Neural cell (in vitro differentiated cells): ENCODE results near the gene SLC37A1. TPM values are rescaled to one million over a fixed set of nuclear protein-coding genes. Genes with fewer than 3 reads are reported as not detected.

ENCODE experiments used
- H2AFZ ChIP-seq: fragments of 200-600, 300-800 bp; sonication (generic), shearing (Covaris generic); 2 replicates; pipeline ENCODE4 v1.6.0; 2014; ENCODE audit warnings: low read depth, mild to moderate bottlenecking, antibody characterized with exemption, low read length, moderate library complexity
- H3F3A ChIP-seq: fragments of 200-600 bp; shearing (Covaris generic); 2 replicates; pipeline ENCODE4 v1.6.1; 2016; ENCODE audit warnings: mild to moderate bottlenecking, moderate library complexity, mixed read lengths, antibody characterized with exemption, low read length; ENCODE audit not compliant: insufficient read depth, poor library complexity, severe bottlenecking
- H3K27ac ChIP-seq: fragments of 200-600, 300-800 bp; sonication (generic), shearing (Covaris generic); 2 replicates; pipeline ENCODE4 v1.5.1; 2014; ENCODE audit warnings: mild to moderate bottlenecking, low read length, moderate library complexity
- H3K27me3 ChIP-seq: fragments of 300-800, 200-600 bp; sonication (generic), shearing (Covaris generic); 2 replicates; pipeline ENCODE4 v1.6.0; 2014; ENCODE audit warnings: mild to moderate bottlenecking, low read depth, low read length, moderate library complexity; ENCODE audit not compliant: insufficient read depth
- H3K36me3 ChIP-seq: fragments of 300-800, 200-600 bp; sonication (generic), shearing (Covaris generic); 2 replicates; pipeline ENCODE4 v1.5.1; 2014; ENCODE audit warnings: mild to moderate bottlenecking, antibody characterized with exemption, low read length, moderate library complexity; ENCODE audit not compliant: insufficient read depth
- H3K4me2 ChIP-seq: fragments of 300-800, 200-600 bp; sonication (generic), shearing (Covaris generic); 2 replicates; pipeline ENCODE4 v1.6.0; 2014; ENCODE audit warnings: mild to moderate bottlenecking, low read length
- H3K4me3 ChIP-seq: fragments of 300-800, 200-600 bp; sonication (generic), shearing (Covaris generic); 2 replicates; pipeline ENCODE4 v1.5.1; 2014; ENCODE audit warnings: mild to moderate bottlenecking, low read length, moderate library complexity
- H3K79me2 ChIP-seq: fragments of 200-600 bp; shearing (Covaris generic); replicated peaks from 2 replicates; pipeline ENCODE4 v1.6.0; 2014; ENCODE audit warnings: mild to moderate bottlenecking, low read length, moderate library complexity; ENCODE audit not compliant: insufficient read depth
- H3K9ac ChIP-seq: fragments of 300-800, 200-600 bp; sonication (generic), shearing (Covaris generic); 2 replicates; pipeline ENCODE4 v1.6.1; 2016; ENCODE audit warnings: mild to moderate bottlenecking, low read length, mixed read lengths
- H3K9me2 ChIP-seq: fragments of 200-600 bp; shearing (Covaris generic); 2 replicates; pipeline ENCODE4 v1.6.1; 2016; ENCODE audit warnings: mild to moderate bottlenecking, low read length, mixed read lengths; ENCODE audit not compliant: insufficient read depth
- H3K9me3 ChIP-seq: fragments of 200-600, 300-800 bp; sonication (generic), shearing (Covaris generic); 2 replicates; pipeline ENCODE4 v1.6.1; 2016; ENCODE audit warnings: mild to moderate bottlenecking, mixed run types, low read length, moderate library complexity, mixed read lengths
- H4K20me1 ChIP-seq: fragments of 200-600 bp; shearing (Covaris generic); 2 replicates; pipeline ENCODE4 v1.6.1; 2016; ENCODE audit warnings: mild to moderate bottlenecking, mixed run types; ENCODE audit not compliant: insufficient read depth
- EP300 ChIP-seq: fragments of 450-650 bp; conservative IDR thresholded peaks from 2 replicates; pipeline ENCODE4 v1.6.1; 2014; ENCODE audit warnings: antibody characterized with exemption, mild to moderate bottlenecking, moderate library complexity; ENCODE audit not compliant: poor library complexity, severe bottlenecking
- EZH2 ChIP-seq: fragments of 200-600, 300-800 bp; shearing (Covaris generic), sonication (generic); IDR thresholded peaks from 2 replicates; pipeline ENCODE4 v1.6.1; 2014; ENCODE audit warnings: antibody characterized with exemption, low read length, borderline replicate concordance, mild to moderate bottlenecking; ENCODE audit not compliant: insufficient read depth, poor library complexity, severe bottlenecking
- MXI1 ChIP-seq: fragments of 450-650 bp; conservative IDR thresholded peaks from 2 replicates; pipeline ENCODE4 v1.6.1; 2014; ENCODE audit warnings: antibody characterized with exemption, mild to moderate bottlenecking; ENCODE audit not compliant: poor library complexity, severe bottlenecking
- POLR2AphosphoS5 ChIP-seq: IDR thresholded peaks from 2 replicates; pipeline ENCODE4 v1.6.1; 2012
- RAD21 ChIP-seq: fragments of 450-650 bp; conservative IDR thresholded peaks from 2 replicates; pipeline ENCODE4 v1.6.1; 2014; ENCODE audit warnings: antibody characterized with exemption, mild to moderate bottlenecking, moderate library complexity
- SMC3 ChIP-seq: fragments of 450-650 bp; conservative IDR thresholded peaks from 2 replicates; pipeline ENCODE4 v1.6.1; 2014; ENCODE audit warnings: antibody characterized with exemption, mild to moderate bottlenecking, moderate library complexity; ENCODE audit not compliant: poor library complexity
- TAF1 ChIP-seq: IDR thresholded peaks from 2 replicates; pipeline ENCODE4 v1.6.1; 2012; ENCODE audit warnings: low read depth
- polyA plus RNA-seq: library from polyadenylated mRNA; depleted of rRNA; stranded (reverse); fragments of >200 nt; gene quantifications from 2 replicates; pipeline ENCODE4 v1.2.3, GENCODE V29; 2014
- TF ChIP-seq, protein P1 (sequence below): fragments of 450-650 bp; IDR thresholded peaks from 2 replicates; pipeline ENCODE4 v1.5.1; 2014; ENCODE audit warnings: antibody characterized with exemption, mild to moderate bottlenecking, moderate library complexity; ENCODE audit not compliant: poor library complexity, severe bottlenecking
- TF ChIP-seq, protein P2 (sequence below): IDR thresholded peaks from 2 replicates; pipeline ENCODE4 v1.6.1; 2012; ENCODE audit warnings: borderline replicate concordance

SLC37A1 gene
- polyA plus RNA-seq, 1 donor from 2014 or later, result 60.7 TPM

DNA sequence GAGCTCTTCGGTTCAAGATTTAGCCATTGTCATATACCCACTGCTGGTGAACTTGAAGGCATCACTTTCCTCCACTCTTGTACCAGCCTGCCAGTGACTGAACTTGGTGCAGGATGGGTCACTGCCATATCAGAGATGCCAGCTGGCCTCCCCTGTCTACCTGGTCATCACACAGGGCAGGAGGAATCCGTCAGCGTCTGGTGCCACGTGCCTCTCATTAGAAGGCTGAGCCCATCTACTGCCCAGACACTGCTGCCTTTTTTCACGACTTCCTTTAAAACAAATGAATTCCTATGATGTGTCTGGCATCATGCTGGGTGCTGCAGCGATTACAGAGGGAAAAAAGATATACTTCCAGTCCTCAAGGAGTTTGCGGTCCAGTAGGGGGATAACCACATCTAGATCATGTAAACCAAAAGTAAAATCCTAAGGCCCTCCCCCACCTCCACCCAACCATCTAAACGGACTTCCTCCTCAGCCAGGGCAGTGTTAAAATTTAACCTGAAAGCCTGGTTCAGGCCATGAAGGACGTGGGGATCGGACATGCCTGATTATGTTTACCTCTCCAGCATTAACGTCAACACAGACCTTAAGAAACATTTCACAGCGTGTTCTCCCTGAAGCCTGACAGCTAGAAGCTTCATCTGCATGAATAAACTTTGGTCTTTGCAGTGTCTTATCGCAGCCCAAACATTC, 110.6 kb downstream of the SLC37A1 start:
- H3K36me3 ChIP-seq, result no peaks in the 10 kb centered on the region
- H3K79me2 ChIP-seq, result no peaks in the 10 kb centered on the region
- H3K9ac ChIP-seq, result no peak overlapping the region
- no peak overlapping the region for H3K27ac ChIP-seq
- TF ChIP-seq RAD21 (no peak), TAF1 (no peak), SMC3 (no peak), POLR2AphosphoS5 (no peak), MXI1 (no peak), EP300 (no peak), EZH2 (no peak)
- TF ChIP-seq, protein P1, sequence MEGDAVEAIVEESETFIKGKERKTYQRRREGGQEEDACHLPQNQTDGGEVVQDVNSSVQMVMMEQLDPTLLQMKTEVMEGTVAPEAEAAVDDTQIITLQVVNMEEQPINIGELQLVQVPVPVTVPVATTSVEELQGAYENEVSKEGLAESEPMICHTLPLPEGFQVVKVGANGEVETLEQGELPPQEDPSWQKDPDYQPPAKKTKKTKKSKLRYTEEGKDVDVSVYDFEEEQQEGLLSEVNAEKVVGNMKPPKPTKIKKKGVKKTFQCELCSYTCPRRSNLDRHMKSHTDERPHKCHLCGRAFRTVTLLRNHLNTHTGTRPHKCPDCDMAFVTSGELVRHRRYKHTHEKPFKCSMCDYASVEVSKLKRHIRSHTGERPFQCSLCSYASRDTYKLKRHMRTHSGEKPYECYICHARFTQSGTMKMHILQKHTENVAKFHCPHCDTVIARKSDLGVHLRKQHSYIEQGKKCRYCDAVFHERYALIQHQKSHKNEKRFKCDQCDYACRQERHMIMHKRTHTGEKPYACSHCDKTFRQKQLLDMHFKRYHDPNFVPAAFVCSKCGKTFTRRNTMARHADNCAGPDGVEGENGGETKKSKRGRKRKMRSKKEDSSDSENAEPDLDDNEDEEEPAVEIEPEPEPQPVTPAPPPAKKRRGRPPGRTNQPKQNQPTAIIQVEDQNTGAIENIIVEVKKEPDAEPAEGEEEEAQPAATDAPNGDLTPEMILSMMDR, result no peak
- TF ChIP-seq, protein P2, sequence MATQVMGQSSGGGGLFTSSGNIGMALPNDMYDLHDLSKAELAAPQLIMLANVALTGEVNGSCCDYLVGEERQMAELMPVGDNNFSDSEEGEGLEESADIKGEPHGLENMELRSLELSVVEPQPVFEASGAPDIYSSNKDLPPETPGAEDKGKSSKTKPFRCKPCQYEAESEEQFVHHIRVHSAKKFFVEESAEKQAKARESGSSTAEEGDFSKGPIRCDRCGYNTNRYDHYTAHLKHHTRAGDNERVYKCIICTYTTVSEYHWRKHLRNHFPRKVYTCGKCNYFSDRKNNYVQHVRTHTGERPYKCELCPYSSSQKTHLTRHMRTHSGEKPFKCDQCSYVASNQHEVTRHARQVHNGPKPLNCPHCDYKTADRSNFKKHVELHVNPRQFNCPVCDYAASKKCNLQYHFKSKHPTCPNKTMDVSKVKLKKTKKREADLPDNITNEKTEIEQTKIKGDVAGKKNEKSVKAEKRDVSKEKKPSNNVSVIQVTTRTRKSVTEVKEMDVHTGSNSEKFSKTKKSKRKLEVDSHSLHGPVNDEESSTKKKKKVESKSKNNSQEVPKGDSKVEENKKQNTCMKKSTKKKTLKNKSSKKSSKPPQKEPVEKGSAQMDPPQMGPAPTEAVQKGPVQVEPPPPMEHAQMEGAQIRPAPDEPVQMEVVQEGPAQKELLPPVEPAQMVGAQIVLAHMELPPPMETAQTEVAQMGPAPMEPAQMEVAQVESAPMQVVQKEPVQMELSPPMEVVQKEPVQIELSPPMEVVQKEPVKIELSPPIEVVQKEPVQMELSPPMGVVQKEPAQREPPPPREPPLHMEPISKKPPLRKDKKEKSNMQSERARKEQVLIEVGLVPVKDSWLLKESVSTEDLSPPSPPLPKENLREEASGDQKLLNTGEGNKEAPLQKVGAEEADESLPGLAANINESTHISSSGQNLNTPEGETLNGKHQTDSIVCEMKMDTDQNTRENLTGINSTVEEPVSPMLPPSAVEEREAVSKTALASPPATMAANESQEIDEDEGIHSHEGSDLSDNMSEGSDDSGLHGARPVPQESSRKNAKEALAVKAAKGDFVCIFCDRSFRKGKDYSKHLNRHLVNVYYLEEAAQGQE, result no peak
- no peaks in the 10 kb centered on the region for H3F3A ChIP-seq
- no peaks in the 10 kb centered on the region for H3K9me3 ChIP-seq
- no peaks in the 10 kb centered on the region for H3K27me3 ChIP-seq
- H3K9me2 ChIP-seq, result no peaks in the 10 kb centered on the region
- no peak overlapping the region for H3K4me2 ChIP-seq
- no peak overlapping the region for H2AFZ ChIP-seq
- H4K20me1 ChIP-seq, result no peaks in the 10 kb centered on the region
- H3K4me3 ChIP-seq, result no peak overlapping the region

DNA sequence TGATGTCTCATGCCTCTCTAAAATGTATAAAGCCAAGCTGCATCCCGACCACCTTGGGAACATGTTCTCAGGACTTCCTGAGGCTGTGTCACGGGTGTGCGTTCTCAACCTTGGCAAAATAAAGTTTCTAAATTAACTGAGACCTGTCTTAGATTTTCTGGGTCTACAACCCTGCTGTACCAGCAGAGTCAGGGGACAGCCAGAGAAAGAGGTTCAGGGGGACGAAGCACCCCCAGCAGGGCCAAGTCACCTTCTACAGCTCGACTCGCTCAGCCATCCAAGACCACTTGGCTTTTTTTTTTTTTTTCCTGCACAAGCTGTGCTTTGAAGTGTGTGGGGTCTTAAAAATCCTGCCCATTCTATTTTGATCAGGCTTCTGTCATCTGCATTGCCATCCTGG, 111.3 kb downstream of the SLC37A1 start:
- Histone ChIP-seq H3K36me3 (no peaks in the 10 kb centered on the region), H4K20me1 (no peaks in the 10 kb centered on the region), H3K27me3 (no peaks in the 10 kb centered on the region), H3K9me2 (no peaks in the 10 kb centered on the region), H3K4me2 (no peak overlapping the region), H2AFZ (no peak overlapping the region), H3K27ac (no peak overlapping the region), H3K79me2 (no peaks in the 10 kb centered on the region), H3K9me3 (no peaks in the 10 kb centered on the region), H3K4me3 (peak overlapping the region; percentile 10), H3K9ac (no peak overlapping the region), H3F3A (no peaks in the 10 kb centered on the region)
- TF ChIP-seq EZH2 (no peak), POLR2AphosphoS5 (peak; percentile 11)
